PC-3 (cell line): ENCODE data around the gene GALNT15. TPM values are rescaled to one million over a fixed set of nuclear protein-coding genes. Genes with fewer than 3 reads are reported as not detected.

ENCODE experiments used
- ATAC-seq: fragments of 200-7000 bp; cut with Tn5 transposase; 2 replicates; pipeline ENCODE4 v1.9.1; 2020; ENCODE audit warnings: mild to moderate bottlenecking, moderate library complexity
- BruUV-seq: library from RNA; stranded (reverse); fragments of 400-500 nt; replicated peaks from 2 replicates; lab custom pipeline; 2021; lab: Mats Ljungman, UMichigan
- CTCF ChIA-PET: fragments of 300-600 bp; sonication (Branson Sonifier 250); formaldehyde crosslinking; loops from one replicate; lab custom pipeline; 2022; ENCODE audit warnings: antibody characterized with exemption; lab: Charles Lee
- POLR2A ChIA-PET: fragments of 300-600 bp; sonication (Branson Sonifier 250); formaldehyde crosslinking; loops from one replicate; lab custom pipeline; 2022; ENCODE audit warnings: antibody characterized with exemption; ENCODE audit not compliant: unreplicated experiment; lab: Charles Lee
- DNase-seq: peaks from one replicate; pipeline ENCODE4 v3.0.0-alpha.2; 2015
- H2AFZ ChIP-seq: fragments of 300-600 bp; sonication (generic); 2 replicates; pipeline ENCODE4 v1.6.0; 2016; ENCODE audit warnings: antibody characterized with exemption, low read length
- H3F3A ChIP-seq: fragments of 300-600 bp; sonication (generic); one replicate; pipeline ENCODE4 v1.6.0; 2017; ENCODE audit warnings: antibody characterized with exemption, low read length, control low read depth, mild to moderate bottlenecking; ENCODE audit not compliant: unreplicated experiment
- H3K27ac ChIP-seq: fragments of 300-600 bp; sonication (generic); 2 replicates; pipeline ENCODE4 v1.5.1; 2016; ENCODE audit warnings: mild to moderate bottlenecking, low read length
- H3K27me3 ChIP-seq: fragments of 300-600 bp; sonication (generic); 2 replicates; pipeline ENCODE4 v1.6.1; 2016; ENCODE audit warnings: low read length, mixed read lengths
- H3K36me3 ChIP-seq: fragments of 300-600 bp; sonication (generic); 2 replicates; pipeline ENCODE4 v1.6.1; 2016; ENCODE audit warnings: low read depth, mixed run types, low read length, mixed read lengths
- H3K4me1 ChIP-seq: fragments of 300-600 bp; sonication (generic); 2 replicates; pipeline ENCODE4 v1.5.1; 2016; ENCODE audit warnings: low read length; ENCODE audit not compliant: insufficient read depth
- H3K4me2 ChIP-seq: fragments of 300-600 bp; sonication (generic); 2 replicates; pipeline ENCODE4 v1.6.0; 2016; ENCODE audit warnings: low read length
- H3K4me3 ChIP-seq: fragments of 300-600 bp; sonication (generic); 2 replicates; pipeline ENCODE4 v1.5.1; 2016; ENCODE audit warnings: mild to moderate bottlenecking, low read length, mixed read lengths
- H3K79me2 ChIP-seq: fragments of 300-600 bp; sonication (generic); 2 replicates; pipeline ENCODE4 v1.6.1; 2017; ENCODE audit warnings: low read length, mixed read lengths
- H3K9ac ChIP-seq: fragments of 300-600 bp; sonication (generic); 2 replicates; pipeline ENCODE4 v1.6.0; 2016; ENCODE audit warnings: mild to moderate bottlenecking, low read length
- H3K9me2 ChIP-seq: fragments of 300-600 bp; sonication (generic); replicated peaks from 2 replicates; pipeline ENCODE4 v1.6.1; 2016; ENCODE audit warnings: mixed run types, low read length, mixed read lengths
- H3K9me3 ChIP-seq: fragments of 300-600 bp; sonication (generic); 2 replicates; pipeline ENCODE4 v1.6.1; 2016; ENCODE audit warnings: low read length, mixed read lengths
- H4K20me1 ChIP-seq: fragments of 300-600 bp; sonication (generic); 2 replicates; pipeline ENCODE4 v1.6.1; 2016; ENCODE audit warnings: low read length, mixed read lengths
- EZH2 ChIP-seq: fragments of 300-600 bp; sonication (generic); IDR thresholded peaks from one replicate; pipeline ENCODE4 v1.6.1; 2017; ENCODE audit warnings: antibody characterized with exemption, mild to moderate bottlenecking, low read length; ENCODE audit not compliant: unreplicated experiment
- EZH2phosphoT487 ChIP-seq: fragments of 300-600 bp; sonication (generic); IDR thresholded peaks from 2 replicates; pipeline ENCODE4 v1.6.1; 2018; ENCODE audit warnings: mild to moderate bottlenecking, antibody characterized with exemption, low read length, borderline replicate concordance
- intact Hi-C: fragments of 100-400 bp; cut with micrococcal nuclease; formaldehyde crosslinking; loops from 2 replicates; pipeline ENCODE4 v1.9.0; 2023
- total RNA-seq: library from RNA; depleted of rRNA; stranded (reverse); fragments of >200 nt; gene quantifications from 2 replicates; pipeline ENCODE4 v1.2.3, GENCODE V29; 2014
- TF ChIP-seq, protein P1 (sequence below): fragments of 300-600 bp; sonication (generic); conservative IDR thresholded peaks from 2 replicates; pipeline ENCODE4 v1.5.1; 2017; ENCODE audit warnings: antibody characterized with exemption, low read depth, mild to moderate bottlenecking, low read length

The GALNT15 gene
- total RNA-seq, 1 experiment from 2014 or later = not detected

DNA sequence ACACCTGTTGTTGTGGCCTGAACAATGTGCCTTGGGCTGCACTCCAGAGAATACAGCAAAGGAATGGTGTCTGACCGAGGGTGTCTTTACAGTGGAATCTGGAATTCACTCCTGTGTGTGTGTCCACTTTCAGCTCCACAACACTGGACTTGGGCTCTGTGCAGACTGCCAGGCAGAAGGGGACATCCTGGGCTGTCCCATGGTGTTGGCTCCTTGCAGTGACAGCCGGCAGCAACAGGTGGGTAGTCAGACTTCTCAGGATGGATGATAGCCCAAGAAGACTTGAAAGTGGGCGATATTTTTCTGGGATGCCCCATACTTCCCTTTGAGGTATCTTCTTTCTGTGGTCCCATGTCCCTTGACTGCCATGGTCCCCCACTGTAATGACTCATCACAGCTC lies 45.3 kb downstream of the GALNT15 start:
- no peak overlapping the region for H2AFZ ChIP-seq
- no peaks in the 10 kb centered on the region for H3K9me3 ChIP-seq
- DNase-seq (no peak), ATAC-seq (no peak)
- H3K79me2 ChIP-seq = no peaks in the 10 kb centered on the region
- no peak for TF ChIP-seq EZH2
- TF ChIP-seq EZH2phosphoT487 = no peak
- TF ChIP-seq, protein P1, sequence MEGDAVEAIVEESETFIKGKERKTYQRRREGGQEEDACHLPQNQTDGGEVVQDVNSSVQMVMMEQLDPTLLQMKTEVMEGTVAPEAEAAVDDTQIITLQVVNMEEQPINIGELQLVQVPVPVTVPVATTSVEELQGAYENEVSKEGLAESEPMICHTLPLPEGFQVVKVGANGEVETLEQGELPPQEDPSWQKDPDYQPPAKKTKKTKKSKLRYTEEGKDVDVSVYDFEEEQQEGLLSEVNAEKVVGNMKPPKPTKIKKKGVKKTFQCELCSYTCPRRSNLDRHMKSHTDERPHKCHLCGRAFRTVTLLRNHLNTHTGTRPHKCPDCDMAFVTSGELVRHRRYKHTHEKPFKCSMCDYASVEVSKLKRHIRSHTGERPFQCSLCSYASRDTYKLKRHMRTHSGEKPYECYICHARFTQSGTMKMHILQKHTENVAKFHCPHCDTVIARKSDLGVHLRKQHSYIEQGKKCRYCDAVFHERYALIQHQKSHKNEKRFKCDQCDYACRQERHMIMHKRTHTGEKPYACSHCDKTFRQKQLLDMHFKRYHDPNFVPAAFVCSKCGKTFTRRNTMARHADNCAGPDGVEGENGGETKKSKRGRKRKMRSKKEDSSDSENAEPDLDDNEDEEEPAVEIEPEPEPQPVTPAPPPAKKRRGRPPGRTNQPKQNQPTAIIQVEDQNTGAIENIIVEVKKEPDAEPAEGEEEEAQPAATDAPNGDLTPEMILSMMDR = no peak
- intact Hi-C loops = no loop called here
- H3K27ac ChIP-seq = no peak overlapping the region
- no peaks in the 10 kb centered on the region for H3K27me3 ChIP-seq
- no peaks in the 10 kb centered on the region for H3K4me1 ChIP-seq
- BruUV-seq = no TSS peak
- no peaks in the 10 kb centered on the region for H3K36me3 ChIP-seq
- no peaks in the 10 kb centered on the region for H3K9me2 ChIP-seq
- ChIA-PET CTCF (no interaction called here), POLR2A (no interaction called here)
- no peaks in the 10 kb centered on the region for H3F3A ChIP-seq
- no peak overlapping the region for H3K4me2 ChIP-seq
- H3K9ac ChIP-seq = no peak overlapping the region
- H4K20me1 ChIP-seq = no peaks in the 10 kb centered on the region
- H3K4me3 ChIP-seq = no peak overlapping the region

DNA sequence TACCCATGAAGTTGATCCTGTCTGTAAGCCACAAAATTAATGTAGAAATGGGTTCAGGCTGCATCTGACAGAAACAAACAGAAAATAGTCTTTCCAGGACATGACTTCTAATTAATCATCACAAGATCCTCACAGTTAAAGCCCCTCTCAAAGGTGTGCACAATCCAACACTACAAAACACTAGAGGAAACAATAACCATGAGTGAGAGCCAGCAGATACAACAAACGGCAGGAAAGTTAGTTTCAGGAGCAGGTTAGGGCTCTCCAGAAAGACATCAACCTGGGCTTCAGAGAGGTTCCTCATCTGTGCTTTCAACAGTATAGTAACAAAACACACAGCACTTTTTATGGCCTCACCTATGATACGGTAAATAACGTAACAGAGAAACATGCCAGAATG lies 47.5 kb downstream of the GALNT15 start:
- no peaks in the 10 kb centered on the region for H3K9me2 ChIP-seq
- no peak overlapping the region for H3K27ac ChIP-seq
- intact Hi-C loops = no loop called here
- H3K9me3 ChIP-seq = no peaks in the 10 kb centered on the region
- ChIA-PET CTCF (no interaction called here), POLR2A (no interaction called here)
- H3K4me1 ChIP-seq = no peaks in the 10 kb centered on the region
- TF ChIP-seq, protein P1 = no peak
- TF ChIP-seq EZH2phosphoT487 = no peak
- no peak for TF ChIP-seq EZH2
- H3K4me3 ChIP-seq = no peak overlapping the region
- H3K4me2 ChIP-seq = no peak overlapping the region
- no peaks in the 10 kb centered on the region for H3K36me3 ChIP-seq
- H3F3A ChIP-seq = no peaks in the 10 kb centered on the region
- no peaks in the 10 kb centered on the region for H3K79me2 ChIP-seq
- no TSS peak for BruUV-seq
- no peak for DNase-seq
- H4K20me1 ChIP-seq = no peaks in the 10 kb centered on the region
- H3K9ac ChIP-seq = no peak overlapping the region
- no peaks in the 10 kb centered on the region for H3K27me3 ChIP-seq
- no peak overlapping the region for H2AFZ ChIP-seq
- ATAC-seq = no peak

DNA sequence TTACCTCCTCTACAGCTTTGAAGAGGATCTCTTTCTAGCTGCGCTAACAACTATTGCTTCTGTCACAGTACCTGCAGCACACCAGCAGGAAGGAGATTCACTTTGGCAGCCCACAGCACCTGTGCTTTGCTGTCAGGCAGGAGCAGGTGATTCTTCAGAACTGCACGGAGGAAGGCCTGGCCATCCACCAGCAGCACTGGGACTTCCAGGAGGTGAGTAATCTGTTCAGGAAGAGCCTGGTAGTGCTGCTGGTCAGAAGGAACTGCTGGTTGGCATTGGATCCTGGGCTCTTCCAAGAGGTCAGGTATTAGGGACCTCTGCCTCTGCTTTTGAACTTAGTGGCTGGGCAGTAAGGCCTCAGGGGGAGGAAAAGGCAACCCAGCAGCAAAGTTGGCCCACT lies 48.1 kb downstream of the GALNT15 start:
- no peak overlapping the region for H3K4me2 ChIP-seq
- ChIA-PET POLR2A (no interaction called here), CTCF (no interaction called here)
- no peaks in the 10 kb centered on the region for H3F3A ChIP-seq
- H3K36me3 ChIP-seq = no peaks in the 10 kb centered on the region
- BruUV-seq = no TSS peak
- H2AFZ ChIP-seq = no peak overlapping the region
- H3K9me3 ChIP-seq = no peaks in the 10 kb centered on the region
- intact Hi-C loops = no loop called here
- DNase-seq (no peak), ATAC-seq (peak; percentile 75)
- TF ChIP-seq, protein P1 = no peak
- TF ChIP-seq EZH2phosphoT487 = no peak
- TF ChIP-seq EZH2 = no peak
- H4K20me1 ChIP-seq = no peaks in the 10 kb centered on the region
- H3K9me2 ChIP-seq = no peaks in the 10 kb centered on the region
- H3K27me3 ChIP-seq = no peaks in the 10 kb centered on the region
- H3K4me3 ChIP-seq = no peak overlapping the region
- H3K79me2 ChIP-seq = no peaks in the 10 kb centered on the region
- no peak overlapping the region for H3K27ac ChIP-seq
- no peaks in the 10 kb centered on the region for H3K4me1 ChIP-seq
- H3K9ac ChIP-seq = no peak overlapping the region
